Right hindlimb (tissue), 1 donor: ENCODE results near the gene KCNMA1.
A peak's percentile ranks its signal among the peaks of the same experiment; 100 is the strongest.

Experiments used
- DNase-seq: peaks from one replicate; pipeline ENCODE4 v3.0.0-alpha.2; 2018

Gene KCNMA1

GRCh38 chr10:77631241-77631640 lies 6.4 kb downstream of the KCNMA1 start:
- DNase-seq = no peak

- DNase-seq = no peak
Measured at GRCh38 chr10:77630507-77630848, 7.1 kb downstream of the KCNMA1 start.

- no peak for DNase-seq
Measured at GRCh38 chr10:77629775-77630506, 7.7 kb downstream of the KCNMA1 start.

GRCh38 chr10:77628906-77629730 lies 8.5 kb downstream of the KCNMA1 start:
- no peak for DNase-seq

GRCh38 chr10:77626266-77626935 lies 11.2 kb downstream of the KCNMA1 start:
- no peak for DNase-seq

- no peak for DNase-seq
Measured at GRCh38 chr10:77625379-77625778, 12.2 kb downstream of the KCNMA1 start.

- DNase-seq = no peak
Measured at GRCh38 chr10:77622889-77623291, 14.7 kb downstream of the KCNMA1 start.

GRCh38 chr10:77620731-77621130 lies 16.9 kb downstream of the KCNMA1 start:
- no peak for DNase-seq

GRCh38 chr10:77619964-77620703 lies 17.5 kb downstream of the KCNMA1 start:
- DNase-seq = no peak

GRCh38 chr10:77618117-77618516 lies 19.5 kb downstream of the KCNMA1 start:
- no peak for DNase-seq

- DNase-seq = no peak
Measured at GRCh38 chr10:77616766-77617165, 20.8 kb downstream of the KCNMA1 start.

GRCh38 chr10:77614778-77615625 lies 22.6 kb downstream of the KCNMA1 start:
- DNase-seq = no peak

GRCh38 chr10:77613476-77614130 lies 24.0 kb downstream of the KCNMA1 start:
- no peak for DNase-seq

GRCh38 chr10:77611670-77612069 lies 25.9 kb downstream of the KCNMA1 start:
- no peak for DNase-seq

GRCh38 chr10:77611221-77611620 lies 26.4 kb downstream of the KCNMA1 start:
- no peak for DNase-seq

- no peak for DNase-seq
Measured at GRCh38 chr10:77609781-77610272, 27.8 kb downstream of the KCNMA1 start.

GRCh38 chr10:77608281-77608680 lies 29.3 kb downstream of the KCNMA1 start:
- no peak for DNase-seq

- no peak for DNase-seq
Measured at GRCh38 chr10:77606751-77607150, 30.9 kb downstream of the KCNMA1 start.

- DNase-seq = peak; percentile 18
Measured at GRCh38 chr10:77605466-77605865, 32.1 kb downstream of the KCNMA1 start.

- no peak for DNase-seq
Measured at GRCh38 chr10:77604941-77605351, 32.7 kb downstream of the KCNMA1 start.

GRCh38 chr10:77604063-77604462 lies 33.5 kb downstream of the KCNMA1 start:
- no peak for DNase-seq
